B cell (primary cell): ENCODE measurements around the gene PSTK. TPM values are rescaled to one million over a fixed set of nuclear protein-coding genes. Genes with fewer than 3 reads are reported as not detected.

Experiments
- ATAC-seq: fragments of 200-7000 bp; cut with Tn5 transposase; one replicate; pipeline ENCODE4 v1.10.0; 2021; ENCODE audit warnings: low read depth, mild to moderate bottlenecking, moderate number of reproducible peaks, moderate library complexity
- CTCF ChIA-PET: fragments of 350-600 bp; sonication (Branson Sonifier 250); formaldehyde crosslinking; loops from one replicate; lab custom pipeline; 2021; ENCODE audit warnings: antibody characterized with exemption, inconsistent platforms; lab: Charles Lee
- POLR2A ChIA-PET: fragments of 350-600 bp; sonication (Branson Sonifier 250); formaldehyde crosslinking; loops from one replicate; lab custom pipeline; 2021; ENCODE audit warnings: antibody characterized with exemption; lab: Charles Lee
- DNase-seq: peaks from one replicate; pipeline ENCODE4 v3.0.0; 2013
- H2AFZ ChIP-seq: 2 replicates; pipeline ENCODE4 v1.6.1; 2012; ENCODE audit warnings: mild to moderate bottlenecking, low read depth, low read length; ENCODE audit not compliant: insufficient read depth, poor library complexity, severe bottlenecking
- H3K27ac ChIP-seq, 2 donors: 1 replicate in 1 of 2; 2 replicates in 1 of 2; pipeline ENCODE4 v1.5.1; 2012 to 2013; ENCODE audit warnings: low read length in 2 of 2, mild to moderate bottlenecking in 2 of 2, moderate library complexity in 1 of 2
- H3K27me3 ChIP-seq, 4 experiments: fragments of 200-600 bp in 1 of 4; sonication (generic) in 1 of 4; replicated peaks in 1 of 4; 1 replicate in 2 of 4; 2 replicates in 2 of 4; pipeline versions ENCODE4 v1.6.1 to v1.7.0; 2013 to 2016; ENCODE audit warnings: low read length in 3 of 4, mild to moderate bottlenecking in 2 of 4, mixed read lengths in 1 of 4, moderate library complexity in 1 of 4; ENCODE audit not compliant: insufficient read depth in 4 of 4, control insufficient read depth in 3 of 4; ENCODE audit errors: control extremely low read depth in 1 of 4
- H3K36me3 ChIP-seq, 2 experiments: replicated peaks in 1 of 2; 1 replicate in 1 of 2; 2 replicates in 1 of 2; pipeline versions ENCODE4 v1.6.1 to v1.7.1; 2013; ENCODE audit warnings: low read length in 1 of 2; ENCODE audit not compliant: insufficient read depth in 2 of 2, control insufficient read depth in 1 of 2; ENCODE audit errors: control extremely low read depth in 1 of 2, extremely low read depth in 1 of 2
- H3K4me1 ChIP-seq, 2 donors: fragments of 200-600 bp in 1 of 2; sonication (generic) in 1 of 2; 1 replicate in 1 of 2; 2 replicates in 1 of 2; pipeline versions ENCODE4 v1.5.1 to v1.6.1; 2013 to 2017; ENCODE audit warnings: low read length in 2 of 2; ENCODE audit not compliant: control insufficient read depth in 2 of 2, insufficient read depth in 2 of 2
- H3K4me2 ChIP-seq: replicated peaks from 2 replicates; pipeline ENCODE3; 2012; ENCODE audit warnings: mild to moderate bottlenecking, low read depth, low read length; ENCODE audit not compliant: poor library complexity, severe bottlenecking
- H3K4me3 ChIP-seq, 5 experiments: fragments of 200-600 bp in 1 of 5; sonication (generic) in 1 of 5; 1 replicate in 3 of 5; 2 replicates in 2 of 5; pipeline versions ENCODE4 v1.5.1 to v1.7.0; 2011 to 2016; ENCODE audit warnings: low read length in 4 of 5, mild to moderate bottlenecking in 4 of 5, low read depth in 2 of 5, control low read depth in 1 of 5, moderate library complexity in 1 of 5; ENCODE audit not compliant: insufficient read depth in 1 of 5; ENCODE audit errors: control extremely low read depth in 1 of 5, extremely low read depth in 1 of 5
- H3K79me2 ChIP-seq: fragments of 200-600 bp; sonication (generic); one replicate; pipeline ENCODE4 v1.6.0; 2016; ENCODE audit warnings: low read length; ENCODE audit not compliant: control insufficient read depth, insufficient read depth
- H3K9ac ChIP-seq: fragments of 200-600 bp; sonication (generic); 2 replicates; pipeline ENCODE4 v1.6.1; 2017; ENCODE audit warnings: mild to moderate bottlenecking, low read length, moderate library complexity
- H3K9me3 ChIP-seq, 3 donors: one replicate each; pipeline versions ENCODE4 v1.6.1 to v1.7.1; 2013; ENCODE audit warnings: low read length in 2 of 3; ENCODE audit not compliant: control insufficient read depth in 2 of 3, insufficient read depth in 1 of 3; ENCODE audit errors: control extremely low read depth in 1 of 3
- H4K20me1 ChIP-seq: 2 replicates; pipeline ENCODE4 v1.6.0; 2012; ENCODE audit warnings: mild to moderate bottlenecking, low read length; ENCODE audit not compliant: insufficient read depth, control insufficient read depth, poor library complexity, severe bottlenecking
- H3K27ac Mint-ChIP-seq: one replicate; pipeline ENCODE4 v1.8.0; 2021; ENCODE audit warnings: mixed read lengths
- H3K27me3 Mint-ChIP-seq: one replicate; pipeline ENCODE4 v1.8.0; 2021; ENCODE audit warnings: mixed read lengths
- H3K4me1 Mint-ChIP-seq: one replicate; pipeline ENCODE4 v1.8.0; 2021; ENCODE audit warnings: mixed read lengths
- H3K4me3 Mint-ChIP-seq: one replicate; pipeline ENCODE4 v1.8.0; 2021; ENCODE audit warnings: mixed read lengths
- H3K9me3 Mint-ChIP-seq: one replicate; pipeline ENCODE4 v1.8.0; 2022; ENCODE audit warnings: mixed read lengths; ENCODE audit not compliant: insufficient read depth
- EZH2 ChIP-seq: IDR thresholded peaks from 2 replicates; pipeline ENCODE4 v1.6.1; 2012; ENCODE audit warnings: borderline replicate concordance, low read depth, mild to moderate bottlenecking, moderate library complexity, low read length; ENCODE audit not compliant: insufficient read depth, poor library complexity, severe bottlenecking
- WGBS: methylation state at CpG from one replicate; pipeline ENCODE4 v1.1.5; 2013; ENCODE audit warnings: missing lambda C conversion rate; ENCODE audit not compliant: insufficient coverage; 5-methylcytosine and 5-hydroxymethylcytosine counted together
- intact Hi-C: fragments of 100-400 bp; cut with micrococcal nuclease; formaldehyde crosslinking; loops from one replicate; pipeline ENCODE4 v1.10.0; 2022
- polyA plus RNA-seq: library from polyadenylated mRNA; depleted of rRNA; stranded (reverse); fragments of >200 nt; gene quantifications from 2 replicates; pipeline ENCODE4 v1.2.3, GENCODE V29; 2012
- total RNA-seq, 2 donors: library from RNA; stranded (reverse); fragments of 120-200 nt in 1 of 2; gene quantifications; 1 replicate in 1 of 2; 2 replicates in 1 of 2; pipeline versions ENCODE4 v1.2.3 to v1.2.4, GENCODE V29; 2013 to 2022
- TF ChIP-seq, protein P1 (sequence below): fragments of 200-600 bp; IDR thresholded peaks from one replicate; pipeline ENCODE4 v1.8.0; 2022; ENCODE audit warnings: antibody characterized with exemption, mild to moderate bottlenecking

The PSTK gene
- total and polyA plus RNA-seq, 2 donors (not counting 1 experiment from before 2014, with no cell fraction given), result 4.2 to 8.5 TPM

GRCh38 chr10:122992031-122992585 is 11.9 kb downstream of the PSTK start:
- Mint-ChIP-seq H3K27ac (no peak overlapping the region), H3K9me3 (no peaks in the 10 kb centered on the region), H3K4me3 (no peak overlapping the region), H3K4me1 (no peaks in the 10 kb centered on the region), H3K27me3 (no peaks in the 10 kb centered on the region)
- Histone ChIP-seq H3K4me3 (no peak overlapping the region), H3K9ac (no peak overlapping the region), H3K4me2 (no peak overlapping the region), H4K20me1 (peaks cover 10% of the 10 kb centered on the region), H3K4me1 (no peaks in the 10 kb centered on the region), H3K9me3 (no peaks in the 10 kb centered on the region), H3K27ac (no peak overlapping the region), H2AFZ (no peak overlapping the region), H3K27me3 (no peaks in the 10 kb centered on the region), H3K36me3 (peaks cover 0 to 31% of the 10 kb centered on the region in 2 experiments), H3K79me2 (peaks cover 1% of the 10 kb centered on the region)
- no peak for TF ChIP-seq EZH2
- TF ChIP-seq, protein P1, sequence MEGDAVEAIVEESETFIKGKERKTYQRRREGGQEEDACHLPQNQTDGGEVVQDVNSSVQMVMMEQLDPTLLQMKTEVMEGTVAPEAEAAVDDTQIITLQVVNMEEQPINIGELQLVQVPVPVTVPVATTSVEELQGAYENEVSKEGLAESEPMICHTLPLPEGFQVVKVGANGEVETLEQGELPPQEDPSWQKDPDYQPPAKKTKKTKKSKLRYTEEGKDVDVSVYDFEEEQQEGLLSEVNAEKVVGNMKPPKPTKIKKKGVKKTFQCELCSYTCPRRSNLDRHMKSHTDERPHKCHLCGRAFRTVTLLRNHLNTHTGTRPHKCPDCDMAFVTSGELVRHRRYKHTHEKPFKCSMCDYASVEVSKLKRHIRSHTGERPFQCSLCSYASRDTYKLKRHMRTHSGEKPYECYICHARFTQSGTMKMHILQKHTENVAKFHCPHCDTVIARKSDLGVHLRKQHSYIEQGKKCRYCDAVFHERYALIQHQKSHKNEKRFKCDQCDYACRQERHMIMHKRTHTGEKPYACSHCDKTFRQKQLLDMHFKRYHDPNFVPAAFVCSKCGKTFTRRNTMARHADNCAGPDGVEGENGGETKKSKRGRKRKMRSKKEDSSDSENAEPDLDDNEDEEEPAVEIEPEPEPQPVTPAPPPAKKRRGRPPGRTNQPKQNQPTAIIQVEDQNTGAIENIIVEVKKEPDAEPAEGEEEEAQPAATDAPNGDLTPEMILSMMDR, result no peak
- DNase-seq, result no peak
- POLR2A ChIA-PET, result no interaction called here
- no peak for ATAC-seq
- intact Hi-C loops, result no loop called here
- CTCF ChIA-PET, result no interaction called here
- WGBS, result no CpG with 5 or more reads among the region's 1 CpG

DNA sequence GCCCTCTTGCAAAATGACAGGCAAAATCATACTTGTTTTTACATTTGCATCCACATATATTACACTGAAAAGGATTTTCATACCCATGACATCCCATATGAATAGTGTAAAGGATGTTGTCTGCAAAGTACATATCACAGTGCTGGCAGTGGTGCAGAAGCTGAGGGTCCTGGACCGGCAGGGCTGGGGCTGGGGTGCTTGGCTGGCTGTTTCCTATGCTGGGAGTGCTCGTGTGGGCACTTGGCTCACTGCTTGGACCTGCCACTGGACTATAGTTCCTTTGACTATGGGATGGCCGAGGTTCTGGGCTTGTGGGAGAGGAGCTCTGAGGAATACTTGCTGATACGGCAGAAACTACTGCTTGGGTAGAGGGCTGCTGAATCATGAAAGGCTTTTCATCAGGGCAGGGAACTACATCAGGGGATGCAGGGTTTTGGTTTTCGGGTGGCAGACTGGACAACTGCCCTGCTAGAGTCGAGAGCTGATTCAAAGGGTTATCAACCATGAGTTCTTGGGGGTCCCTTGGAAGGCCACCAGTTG is 13.7 kb downstream of the PSTK start:
- no peaks in the 10 kb centered on the region for H3K27me3 Mint-ChIP-seq
- WGBS, result 98% methylated on average over 6 of the region's 6 CpGs
- H3K9me3 Mint-ChIP-seq, result no peaks in the 10 kb centered on the region
- peaks cover 17% of the 10 kb centered on the region for H3K79me2 ChIP-seq
- ChIA-PET CTCF (no interaction called here), POLR2A (no interaction called here)
- H4K20me1 ChIP-seq, result peaks cover 26% of the 10 kb centered on the region
- H3K4me1 ChIP-seq, result no peaks in the 10 kb centered on the region
- no peaks in the 10 kb centered on the region for H3K27me3 ChIP-seq
- intact Hi-C loops, result no loop called here
- no peak overlapping the region for H3K4me2 ChIP-seq
- H2AFZ ChIP-seq, result no peak overlapping the region
- DNase-seq (no peak), ATAC-seq (no peak)
- H3K4me3 ChIP-seq, result no peak overlapping the region
- H3K9me3 ChIP-seq, result no peaks in the 10 kb centered on the region
- no peaks in the 10 kb centered on the region for H3K4me1 Mint-ChIP-seq
- H3K9ac ChIP-seq, result no peak overlapping the region
- H3K36me3 ChIP-seq, result peaks cover 0 to 41% of the 10 kb centered on the region in 2 experiments
- H3K4me3 Mint-ChIP-seq, result no peak overlapping the region
- H3K27ac Mint-ChIP-seq, result no peak overlapping the region
- no peak for TF ChIP-seq EZH2
- TF ChIP-seq, protein P1, result no peak
- no peak overlapping the region for H3K27ac ChIP-seq
